Right lobe of liver (tissue), 4 donors: ENCODE measurements around the gene A3GALT2.

ENCODE experiments used
- POLR2A ChIP-seq: fragments of 450-650 bp; IDR thresholded peaks from one replicate; pipeline ENCODE4 v1.6.1; 2017; ENCODE audit warnings: antibody characterized with exemption, mild to moderate bottlenecking
- TF ChIP-seq, protein P1 (sequence below), 4 donors: fragments of 200-600 bp in 3 of 4; fragments of 450-650 bp in 1 of 4; IDR thresholded peaks; one replicate each; pipeline versions ENCODE4 v1.5.1 to v1.8.0; 2016 to 2022; ENCODE audit warnings: antibody characterized with exemption in 4 of 4, mild to moderate bottlenecking in 2 of 4
- donor health status: DM: no; HTN: no; CAD: no.
- donor health status: DM: no; HTN: no; CAD: no.
- donor health status: DM: no; HTN: yes; CAD: no.

GRCh38 chr1:33349778-33350610, 29.1 kb upstream of the A3GALT2 start:
- TF ChIP-seq, protein P1, sequence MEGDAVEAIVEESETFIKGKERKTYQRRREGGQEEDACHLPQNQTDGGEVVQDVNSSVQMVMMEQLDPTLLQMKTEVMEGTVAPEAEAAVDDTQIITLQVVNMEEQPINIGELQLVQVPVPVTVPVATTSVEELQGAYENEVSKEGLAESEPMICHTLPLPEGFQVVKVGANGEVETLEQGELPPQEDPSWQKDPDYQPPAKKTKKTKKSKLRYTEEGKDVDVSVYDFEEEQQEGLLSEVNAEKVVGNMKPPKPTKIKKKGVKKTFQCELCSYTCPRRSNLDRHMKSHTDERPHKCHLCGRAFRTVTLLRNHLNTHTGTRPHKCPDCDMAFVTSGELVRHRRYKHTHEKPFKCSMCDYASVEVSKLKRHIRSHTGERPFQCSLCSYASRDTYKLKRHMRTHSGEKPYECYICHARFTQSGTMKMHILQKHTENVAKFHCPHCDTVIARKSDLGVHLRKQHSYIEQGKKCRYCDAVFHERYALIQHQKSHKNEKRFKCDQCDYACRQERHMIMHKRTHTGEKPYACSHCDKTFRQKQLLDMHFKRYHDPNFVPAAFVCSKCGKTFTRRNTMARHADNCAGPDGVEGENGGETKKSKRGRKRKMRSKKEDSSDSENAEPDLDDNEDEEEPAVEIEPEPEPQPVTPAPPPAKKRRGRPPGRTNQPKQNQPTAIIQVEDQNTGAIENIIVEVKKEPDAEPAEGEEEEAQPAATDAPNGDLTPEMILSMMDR (IDR thresholded peaks at IDR 0.05) = no peak
- TF ChIP-seq POLR2A = peak; percentile 86
